ENCODE results near the gene ATG9B. TPM values are rescaled to one million over a fixed set of nuclear protein-coding genes. Genes with fewer than 3 reads are reported as not detected.

ATG9B gene
- polyA plus RNA-seq, 2 of the 4 experiments (the other 2 are of a cell fraction) = 0.06 to 0.23 TPM

- no peak overlapping the region for H3K27ac ChIP-seq
- DNase-seq (ENCODE audit: low read depth in 1 of 2, low spot score in 1 of 2) = no peak
- H3K9me3 ChIP-seq = no peaks in the 10 kb centered on the region
- no peak for FAIRE-seq
- no peak for ATAC-seq
- 76% methylated on average over 8 of the region's 8 CpGs for WGBS (ENCODE audit: missing lambda C conversion rate)
- ChIA-PET POLR2A (no interaction called here), CTCF (interaction anchor here (0.9 kb wide), 1 partner anchor 58 kb away, joined by 3 read pairs; no protein-coding TSS in a partner anchor)
- TF ChIP-seq PBX3 (IDR thresholded peaks at IDR 0.05) (no peak), ZNF302 (CRISPR knock-in tag; IDR thresholded peaks at IDR 0.05) (no peak), CHD2 (IDR thresholded peaks at IDR 0.05; ENCODE audit: low read length, partially characterized antibody) (no peak), ZSCAN20 (CRISPR knock-in tag; IDR thresholded peaks at IDR 0.05) (no peak)
- no peak overlapping the region for H3K4me2 ChIP-seq
- H3K4me1 ChIP-seq = peaks cover 11% of the 10 kb centered on the region
- no peak overlapping the region for H3K4me3 ChIP-seq
Measured at GRCh38 chr7:151053751-151054150, 29.5 kb upstream of the ATG9B start.

GRCh38 chr7:151053096-151053495, 28.8 kb upstream of the ATG9B start:
- 74% methylated on average over 4 of the region's 4 CpGs for WGBS (ENCODE audit: missing lambda C conversion rate)

GRCh38 chr7:151051108-151051507, 26.8 kb upstream of the ATG9B start:
- 95% methylated on average over 31 of the region's 50 CpGs for WGBS (ENCODE audit: missing lambda C conversion rate)
- no peak for ATAC-seq
- H3K27ac ChIP-seq = no peak overlapping the region
- H3K4me3 ChIP-seq = no peak overlapping the region
- CTCF ChIA-PET = interaction anchor here (0.5 to 1.5 kb wide), 3 partner anchors 8 to 160 kb away, joined by 3 to 5 read pairs (median 4); partner anchors contain the start of gene SLC4A2
- FAIRE-seq = no peak
- H3K4me2 ChIP-seq = no peak overlapping the region
- H3K4me1 ChIP-seq = peaks cover 7% of the 10 kb centered on the region; the same call in 1 of the 3 replicates
- no peaks in the 10 kb centered on the region for H3K9me3 ChIP-seq
- DNase-seq (ENCODE audit: low read depth in 1 of 2, low spot score in 1 of 2) = no peak
- POLR2A ChIA-PET = no interaction called here
- TF ChIP-seq FOSL2 (IDR thresholded peaks at IDR 0.05) (no peak), FOSL2 (CRISPR knock-in tag; IDR thresholded peaks at IDR 0.05) (no peak)

More at GRCh38 chr7:151053096-151053495, 28.8 kb upstream of the ATG9B start:
- DNase-seq (ENCODE audit: low read depth in 1 of 2, low spot score in 1 of 2) (no peak), FAIRE-seq (no peak), ATAC-seq (no peak)
- TF ChIP-seq NR3C1 (IDR thresholded peaks at IDR 0.05) = no peak
- no peak for TF ChIP-seq ZSCAN20 (CRISPR knock-in tag; IDR thresholded peaks at IDR 0.05)
- no peak for TF ChIP-seq HDAC2 (IDR thresholded peaks at IDR 0.05)
- TF ChIP-seq FOXS1 (CRISPR knock-in tag; IDR thresholded peaks at IDR 0.05) = no peak
- TF ChIP-seq PBX3 (IDR thresholded peaks at IDR 0.05) = no peak
- no peak for TF ChIP-seq JUNB (IDR thresholded peaks at IDR 0.05)
- no peak for TF ChIP-seq RFX5 (IDR thresholded peaks at IDR 0.05)
- no peak for TF ChIP-seq CHD2 (IDR thresholded peaks at IDR 0.05; ENCODE audit: low read length, partially characterized antibody)
- TF ChIP-seq HEYL (CRISPR knock-in tag; IDR thresholded peaks at IDR 0.05) = no peak
- no peak for TF ChIP-seq FOSL2 (IDR thresholded peaks at IDR 0.05)
- no peak for TF ChIP-seq FOSL2 (CRISPR knock-in tag; IDR thresholded peaks at IDR 0.05)
- no peak for TF ChIP-seq RAD21 (conservative IDR thresholded peaks at IDR 0.05 in 1 of 2, IDR thresholded peaks at IDR 0.05 in 1 of 2)
- no peak for TF ChIP-seq NFE2L2 (conservative IDR thresholded peaks at IDR 0.05; ENCODE audit: low read length)
- no peak for TF ChIP-seq ELK1 (IDR thresholded peaks at IDR 0.05; ENCODE audit: low read depth, low read length)
- no peak for TF ChIP-seq JUN (IDR thresholded peaks at IDR 0.05)
- no peak for TF ChIP-seq NPAS2 (CRISPR knock-in tag; IDR thresholded peaks at IDR 0.05; ENCODE audit: borderline replicate concordance)
- no peak for TF ChIP-seq CBX2 (IDR thresholded peaks at IDR 0.05; ENCODE audit: borderline replicate concordance, low read depth)
- no peak for TF ChIP-seq POLR2A (IDR thresholded peaks at IDR 0.05; ENCODE audit: low read length)
- no peak for TF ChIP-seq FOSB (CRISPR knock-in tag; IDR thresholded peaks at IDR 0.05)
- no peak for TF ChIP-seq MYC (IDR thresholded peaks at IDR 0.05; ENCODE audit: borderline replicate concordance, low read length)
- Histone ChIP-seq H3K4me2 (no peak overlapping the region), H3K27ac (no peak overlapping the region), H3K4me3 (no peak overlapping the region), H3K9me3 (no peaks in the 10 kb centered on the region), H3K4me1 (peaks cover 7% of the 10 kb centered on the region; the same call in 1 of the 3 replicates)
- POLR2A ChIA-PET = no interaction called here
- CTCF ChIA-PET = interaction anchor here (0.9 to 1.5 kb wide), 3 partner anchors 10 to 24 kb away, joined by 3 to 8 read pairs (median 5); partner anchors contain the start of gene ABCB8

All from A549 (cell line).